GM23338 (cell line): Measurements from ENCODE around the gene RTN4RL1.

ENCODE experiments used
- EZH2phosphoT487 ChIP-seq: fragments of 200-600 bp; sonication (generic); IDR thresholded peaks from one replicate; pipeline ENCODE4 v1.8.1; 2018; ENCODE audit warnings: antibody characterized with exemption; ENCODE audit not compliant: unreplicated experiment
- POLR2AphosphoS5 ChIP-seq: IDR thresholded peaks from 2 replicates; pipeline ENCODE4 v1.6.1; 2016; ENCODE audit warnings: antibody characterized with exemption, low read depth
- TF ChIP-seq, protein P1 (sequence below), 2 experiments: fragments of 200-600 bp in 1 of 2; sonication (generic) in 1 of 2; conservative IDR thresholded peaks; 2 replicates each; pipeline versions ENCODE4 v1.5.1 to v1.6.1; 2016 to 2017; ENCODE audit warnings: antibody characterized with exemption in 2 of 2, low read depth in 2 of 2, mild to moderate bottlenecking in 2 of 2, moderate library complexity in 1 of 2

DNA sequence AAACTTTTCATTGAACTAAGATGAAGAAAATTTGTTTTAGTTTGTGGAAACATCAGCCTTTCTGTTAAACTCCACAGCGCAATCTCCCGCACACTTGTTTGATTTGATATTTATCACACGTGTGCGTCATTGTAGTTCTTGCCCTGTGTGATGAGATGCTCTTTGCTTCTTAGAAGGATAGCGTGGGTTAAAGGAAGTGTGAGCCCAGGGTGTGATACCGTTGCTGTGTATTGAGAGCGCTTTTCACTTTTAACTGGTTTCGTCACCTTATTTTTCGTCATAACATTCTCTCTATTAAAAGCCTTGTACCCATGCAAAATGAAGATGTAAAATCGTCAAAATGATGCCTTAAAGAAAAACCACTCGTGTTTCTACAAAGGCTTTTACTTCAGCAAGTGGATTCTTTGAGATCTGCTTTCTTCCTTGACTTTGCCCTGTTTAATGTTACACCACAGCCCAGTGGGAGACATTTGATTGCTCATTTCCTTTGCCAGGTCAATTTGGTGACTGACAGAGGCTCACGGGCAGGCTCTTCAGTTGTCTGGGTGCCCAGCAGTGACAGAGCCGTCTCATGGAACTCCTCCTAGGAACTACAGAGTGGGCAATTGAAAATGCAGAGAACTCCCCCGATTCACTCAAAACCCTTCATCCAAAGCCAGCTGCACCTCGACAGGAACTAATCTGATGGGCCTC lies 134.2 kb downstream of the RTN4RL1 start:
- TF ChIP-seq, protein P1, sequence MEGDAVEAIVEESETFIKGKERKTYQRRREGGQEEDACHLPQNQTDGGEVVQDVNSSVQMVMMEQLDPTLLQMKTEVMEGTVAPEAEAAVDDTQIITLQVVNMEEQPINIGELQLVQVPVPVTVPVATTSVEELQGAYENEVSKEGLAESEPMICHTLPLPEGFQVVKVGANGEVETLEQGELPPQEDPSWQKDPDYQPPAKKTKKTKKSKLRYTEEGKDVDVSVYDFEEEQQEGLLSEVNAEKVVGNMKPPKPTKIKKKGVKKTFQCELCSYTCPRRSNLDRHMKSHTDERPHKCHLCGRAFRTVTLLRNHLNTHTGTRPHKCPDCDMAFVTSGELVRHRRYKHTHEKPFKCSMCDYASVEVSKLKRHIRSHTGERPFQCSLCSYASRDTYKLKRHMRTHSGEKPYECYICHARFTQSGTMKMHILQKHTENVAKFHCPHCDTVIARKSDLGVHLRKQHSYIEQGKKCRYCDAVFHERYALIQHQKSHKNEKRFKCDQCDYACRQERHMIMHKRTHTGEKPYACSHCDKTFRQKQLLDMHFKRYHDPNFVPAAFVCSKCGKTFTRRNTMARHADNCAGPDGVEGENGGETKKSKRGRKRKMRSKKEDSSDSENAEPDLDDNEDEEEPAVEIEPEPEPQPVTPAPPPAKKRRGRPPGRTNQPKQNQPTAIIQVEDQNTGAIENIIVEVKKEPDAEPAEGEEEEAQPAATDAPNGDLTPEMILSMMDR (conservative IDR thresholded peaks at IDR 0.05; ENCODE audit: low read depth in 2 of 2), result no peak
- no peak for TF ChIP-seq EZH2phosphoT487
- no peak for TF ChIP-seq POLR2AphosphoS5
